ENCODE results near the gene EIF3J.

DNA sequence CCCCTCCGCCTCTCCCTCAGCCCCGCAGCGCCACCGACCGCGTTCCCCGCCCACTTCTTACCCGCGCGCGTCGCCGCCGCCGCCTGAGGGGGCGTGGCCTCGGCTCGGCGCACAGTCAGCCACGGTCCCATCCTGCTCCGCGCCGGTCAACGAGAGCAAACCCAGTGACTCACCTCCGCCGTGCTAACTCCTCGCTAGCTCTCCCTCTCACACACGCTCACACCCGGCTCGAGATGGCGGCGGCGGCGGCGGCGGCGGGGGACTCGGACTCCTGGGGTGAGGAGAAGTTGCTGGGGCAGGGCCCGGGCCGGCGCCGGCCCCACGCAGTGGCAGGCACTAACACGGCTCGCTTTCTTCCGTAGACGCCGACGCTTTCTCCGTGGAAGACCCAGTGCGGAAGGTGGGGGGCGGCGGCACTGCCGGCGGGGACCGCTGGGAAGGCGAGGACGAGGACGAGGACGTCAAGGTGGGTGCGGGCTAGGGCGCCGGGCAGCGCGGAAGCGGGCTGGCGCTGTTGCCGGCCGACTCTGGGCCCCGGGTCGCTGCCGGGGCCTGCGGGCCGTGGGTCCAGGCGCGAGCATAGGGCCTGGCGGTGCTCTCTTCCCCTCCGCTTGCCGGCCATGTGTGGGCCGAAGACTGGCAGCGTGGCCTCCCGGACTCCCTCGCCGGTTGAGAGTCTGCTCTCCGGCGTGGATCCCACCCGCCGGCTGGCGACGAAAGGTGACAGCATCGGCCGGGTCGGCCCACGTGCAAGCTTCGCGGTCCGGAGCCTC is at the start of gene EIF3J:
- no peak for TF ChIP-seq SUZ12 (IDR thresholded peaks at IDR 0.05; ENCODE audit: extremely low read depth, insufficient read depth, insufficient read length)
- TF ChIP-seq YY1 (IDR thresholded peaks at IDR 0.05; ENCODE audit: insufficient read depth, insufficient read length): no peak

Measured in NT2/D1 (cell line).